Measurements from ENCODE around the gene APOE. TPM values are rescaled to one million over a fixed set of nuclear protein-coding genes. Genes with fewer than 3 reads are reported as not detected.

The APOE gene
- total and polyA plus RNA-seq, 2 of the 13 experiments (the other 11 are each of a cell fraction or from before 2014, with no cell fraction given): 1,328 to 1,470 TPM

GRCh38 chr19:44925114-44925891 lies 19.7 kb downstream of the APOE start (continued):
- no peak for TF ChIP-seq GLMP (CRISPR knock-in tag; IDR thresholded peaks at IDR 0.05; ENCODE audit: borderline replicate concordance)
- TF ChIP-seq ZBTB49 (CRISPR knock-in tag; IDR thresholded peaks at IDR 0.05; ENCODE audit: borderline replicate concordance): no peak
- 0 out of 2 replicates have a peak, but pooled peaks have one; percentile 44 for TF ChIP-seq ZNF143 (CRISPR knock-in tag; IDR thresholded peaks at IDR 0.05)
- no peak for TF ChIP-seq FOXA1 (IDR thresholded peaks at IDR 0.05)
- TF ChIP-seq FOXA1 (CRISPR knock-in tag; IDR thresholded peaks at IDR 0.05): peak; percentile 77; the same call in 1 of the 2 replicates
- no peak for TF ChIP-seq ZNF513 (CRISPR knock-in tag; conservative IDR thresholded peaks at IDR 0.05)
- TF ChIP-seq ASH2L (IDR thresholded peaks at IDR 0.05; ENCODE audit: insufficient read length, low read depth, low read length): no peak
- TF ChIP-seq ZSCAN30 (CRISPR knock-in tag; IDR thresholded peaks at IDR 0.05): no peak
- TF ChIP-seq SMARCC2 (IDR thresholded peaks at IDR 0.05): no peak
- TF ChIP-seq ARHGAP35 (CRISPR knock-in tag; IDR thresholded peaks at IDR 0.05; ENCODE audit: borderline replicate concordance): peak; percentile 91
- peak; percentile 85 for TF ChIP-seq ZSCAN21 (CRISPR knock-in tag; IDR thresholded peaks at IDR 0.05; ENCODE audit: borderline replicate concordance)
- TF ChIP-seq ZNF720 (CRISPR knock-in tag; IDR thresholded peaks at IDR 0.05): no peak
- no peak for TF ChIP-seq HOXA9 (CRISPR knock-in tag; IDR thresholded peaks at IDR 0.05; ENCODE audit: borderline replicate concordance)
- TF ChIP-seq HNRNPLL (IDR thresholded peaks at IDR 0.05; ENCODE audit: low read depth, low read length, poor library complexity, severe bottlenecking): no peak
- TF ChIP-seq ZNF549 (CRISPR knock-in tag; IDR thresholded peaks at IDR 0.05): no peak
- TF ChIP-seq RAD21 (CRISPR knock-in tag; IDR thresholded peaks at IDR 0.05): peak; percentile 55
- TF ChIP-seq ZGPAT (CRISPR knock-in tag; IDR thresholded peaks at IDR 0.05): peak; percentile 98
- TF ChIP-seq ZNF264 (CRISPR knock-in tag; IDR thresholded peaks at IDR 0.05): peak; percentile 87
- peak; percentile 97 for TF ChIP-seq NR2F6 (IDR thresholded peaks at IDR 0.05)
- peak; percentile 99 for TF ChIP-seq NR2F6 (CRISPR knock-in tag; IDR thresholded peaks at IDR 0.05)
- TF ChIP-seq ZNF780A (CRISPR knock-in tag; IDR thresholded peaks at IDR 0.05): peak; percentile 83; the same call in 1 of the 2 replicates
- TF ChIP-seq ZBTB25 (CRISPR knock-in tag; IDR thresholded peaks at IDR 0.05): peak; percentile 96
- TF ChIP-seq ZNF550 (CRISPR knock-in tag; IDR thresholded peaks at IDR 0.05; ENCODE audit: borderline replicate concordance): no peak

All from HepG2 (cell line).